IMR-90 (cell line): Measurements from ENCODE around the gene SV2C.

Experiments used
- POLR2A ChIP-seq: IDR thresholded peaks from 2 replicates; pipeline ENCODE4 v1.6.1; 2012; ENCODE audit warnings: mild to moderate bottlenecking, low read depth, low read length
- RAD21 ChIP-seq: IDR thresholded peaks from 2 replicates; pipeline ENCODE4 v1.6.1; 2012; ENCODE audit warnings: low read length, improper control_type of control experiment
- RCOR1 ChIP-seq: IDR thresholded peaks from 2 replicates; pipeline ENCODE4 v1.6.1; 2012; ENCODE audit warnings: mild to moderate bottlenecking, low read length, improper control_type of control experiment; ENCODE audit not compliant: insufficient replicate concordance
- RFX5 ChIP-seq: IDR thresholded peaks from 2 replicates; pipeline ENCODE4 v1.8.0; 2012; ENCODE audit warnings: low read depth, mild to moderate bottlenecking, low read length, moderate library complexity
- SMC3 ChIP-seq: fragments of 150-350 bp; IDR thresholded peaks from 2 replicates; pipeline ENCODE4 v1.6.1; 2016; ENCODE audit warnings: low read depth, mild to moderate bottlenecking, antibody characterized with exemption, low read length, moderate library complexity
- TF ChIP-seq, protein P1 (sequence below): conservative IDR thresholded peaks from 2 replicates; pipeline ENCODE4 v1.5.1; 2012; ENCODE audit warnings: mild to moderate bottlenecking, low read depth, low read length, improper control_type of control experiment
- TF ChIP-seq, protein P2 (sequence below): fragments of 150-350 bp; IDR thresholded peaks from 2 replicates; pipeline ENCODE4 v1.6.1; 2017; ENCODE audit warnings: mild to moderate bottlenecking, antibody characterized with exemption, low read length, low read depth

GRCh38 chr5:76175051-76175666, 92.0 kb downstream of the SV2C start:
- TF ChIP-seq, protein P1, sequence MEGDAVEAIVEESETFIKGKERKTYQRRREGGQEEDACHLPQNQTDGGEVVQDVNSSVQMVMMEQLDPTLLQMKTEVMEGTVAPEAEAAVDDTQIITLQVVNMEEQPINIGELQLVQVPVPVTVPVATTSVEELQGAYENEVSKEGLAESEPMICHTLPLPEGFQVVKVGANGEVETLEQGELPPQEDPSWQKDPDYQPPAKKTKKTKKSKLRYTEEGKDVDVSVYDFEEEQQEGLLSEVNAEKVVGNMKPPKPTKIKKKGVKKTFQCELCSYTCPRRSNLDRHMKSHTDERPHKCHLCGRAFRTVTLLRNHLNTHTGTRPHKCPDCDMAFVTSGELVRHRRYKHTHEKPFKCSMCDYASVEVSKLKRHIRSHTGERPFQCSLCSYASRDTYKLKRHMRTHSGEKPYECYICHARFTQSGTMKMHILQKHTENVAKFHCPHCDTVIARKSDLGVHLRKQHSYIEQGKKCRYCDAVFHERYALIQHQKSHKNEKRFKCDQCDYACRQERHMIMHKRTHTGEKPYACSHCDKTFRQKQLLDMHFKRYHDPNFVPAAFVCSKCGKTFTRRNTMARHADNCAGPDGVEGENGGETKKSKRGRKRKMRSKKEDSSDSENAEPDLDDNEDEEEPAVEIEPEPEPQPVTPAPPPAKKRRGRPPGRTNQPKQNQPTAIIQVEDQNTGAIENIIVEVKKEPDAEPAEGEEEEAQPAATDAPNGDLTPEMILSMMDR = peak; percentile 65
- no peak for TF ChIP-seq RFX5
- TF ChIP-seq, protein P2, sequence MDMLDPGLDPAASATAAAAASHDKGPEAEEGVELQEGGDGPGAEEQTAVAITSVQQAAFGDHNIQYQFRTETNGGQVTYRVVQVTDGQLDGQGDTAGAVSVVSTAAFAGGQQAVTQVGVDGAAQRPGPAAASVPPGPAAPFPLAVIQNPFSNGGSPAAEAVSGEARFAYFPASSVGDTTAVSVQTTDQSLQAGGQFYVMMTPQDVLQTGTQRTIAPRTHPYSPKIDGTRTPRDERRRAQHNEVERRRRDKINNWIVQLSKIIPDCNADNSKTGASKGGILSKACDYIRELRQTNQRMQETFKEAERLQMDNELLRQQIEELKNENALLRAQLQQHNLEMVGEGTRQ = no peak
- peak; percentile 57 for TF ChIP-seq RAD21
- no peak for TF ChIP-seq POLR2A
- TF ChIP-seq SMC3 = peak; percentile 43
- no peak for TF ChIP-seq RCOR1
